Endodermal cell (in vitro differentiated cells): ENCODE results near the gene ATF7IP. TPM values are rescaled to one million over a fixed set of nuclear protein-coding genes. Genes with fewer than 3 reads are reported as not detected.
A peak's percentile ranks its signal among the peaks of the same experiment; 100 is the strongest.

Source experiments
- DNase-seq: peaks from one replicate; pipeline ENCODE4 v3.0.0-alpha.2; 2017
- H3K27ac ChIP-seq: 2 replicates; pipeline ENCODE4 v1.5.1; 2013; ENCODE audit warnings: mild to moderate bottlenecking, low read depth, low read length, moderate library complexity
- H3K27me3 ChIP-seq: 2 replicates; pipeline ENCODE4 v1.6.1; 2013; ENCODE audit warnings: mild to moderate bottlenecking, low read length, moderate library complexity; ENCODE audit not compliant: insufficient read depth, control insufficient read depth, poor library complexity, severe bottlenecking
- H3K36me3 ChIP-seq: 2 replicates; pipeline ENCODE4 v1.7.0; 2013; ENCODE audit warnings: mild to moderate bottlenecking, low read length, moderate library complexity; ENCODE audit not compliant: control insufficient read depth, insufficient read depth
- H3K4me1 ChIP-seq: one replicate; pipeline ENCODE4 v1.7.0; 2013; ENCODE audit warnings: low read length; ENCODE audit not compliant: control insufficient read depth, insufficient read depth
- H3K4me3 ChIP-seq: 2 replicates; pipeline ENCODE4 v1.5.1; 2013; ENCODE audit warnings: mild to moderate bottlenecking, low read length, moderate library complexity
- H3K9ac ChIP-seq: 2 replicates; pipeline ENCODE4 v1.6.1; 2013; ENCODE audit warnings: mild to moderate bottlenecking, low read length, moderate library complexity; ENCODE audit not compliant: poor library complexity, severe bottlenecking; ENCODE audit errors: extremely low read depth
- H3K9me3 ChIP-seq: 2 replicates; pipeline ENCODE4 v1.6.1; 2013; ENCODE audit warnings: mild to moderate bottlenecking, low read length, moderate library complexity; ENCODE audit not compliant: control insufficient read depth
- H3K27ac Mint-ChIP-seq: 2 replicates; pipeline ENCODE4 v1.8.0; 2020; ENCODE audit warnings: mixed read lengths
- H3K27me3 Mint-ChIP-seq: 2 replicates; pipeline ENCODE4 v1.8.0; 2021; ENCODE audit warnings: mild to moderate bottlenecking, mixed read lengths; ENCODE audit not compliant: insufficient read depth
- H3K36me3 Mint-ChIP-seq: 2 replicates; pipeline ENCODE4 v1.8.0; 2020; ENCODE audit warnings: low read depth, mixed read lengths
- H3K4me1 Mint-ChIP-seq: 2 replicates; pipeline ENCODE4 v1.8.0; 2020; ENCODE audit warnings: mixed read lengths
- H3K4me3 Mint-ChIP-seq: 2 replicates; pipeline ENCODE4 v1.8.0; 2020; ENCODE audit warnings: mild to moderate bottlenecking, moderate library complexity, mixed read lengths
- H3K9me3 Mint-ChIP-seq: 2 replicates; pipeline ENCODE4 v1.8.0; 2020; ENCODE audit warnings: mild to moderate bottlenecking, mixed read lengths
- WGBS, 2 experiments: methylation state at CpG; one replicate each; pipeline versions ENCODE4 v1.1.5 to v1.1.7; 2013; ENCODE audit warnings: missing lambda C conversion rate in 2 of 2, mixed read lengths in 1 of 2; ENCODE audit not compliant: insufficient coverage in 1 of 2, insufficient read length in 1 of 2; 5-methylcytosine and 5-hydroxymethylcytosine counted together
- total RNA-seq, 2 donors: library from RNA; stranded (reverse); fragmentation: NEBNext Ultra II Directional in 1 of 2; extraction: Animal tissue kit (Norgen Biotek cat#: 25700) in 1 of 2; gene quantifications; 2 replicates in 1 of 2; 3 replicates in 1 of 2; pipeline ENCODE4 v1.2.1, GENCODE V29; 2021
- TF ChIP-seq, protein P1 (sequence below): fragments of 200-600 bp; sonication (generic); conservative IDR thresholded peaks from 2 replicates; pipeline ENCODE4 v1.5.0; 2021; ENCODE audit warnings: antibody characterized with exemption, mild to moderate bottlenecking

Gene ATF7IP
- total RNA-seq, 2 donors from 2014 or later: 174 to 222 TPM

DNA sequence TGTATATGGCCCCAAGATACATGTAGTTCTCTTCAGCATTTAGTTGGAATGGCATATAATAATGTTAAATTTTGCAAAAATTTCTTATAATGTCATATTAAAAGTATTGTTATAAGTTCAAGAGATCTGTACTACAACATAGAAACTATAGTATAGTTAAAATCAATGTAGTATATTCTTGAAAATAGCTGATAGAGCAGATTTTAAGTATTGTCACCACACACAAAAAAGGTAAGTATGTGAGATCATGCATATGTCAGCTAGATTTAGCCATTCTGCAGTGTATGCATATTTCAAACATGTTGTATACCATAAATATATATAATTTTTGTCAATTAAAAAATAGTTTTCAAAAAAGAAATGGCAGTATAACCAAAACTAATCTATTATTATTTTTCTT lies 115.7 kb downstream of the ATF7IP start:
- Mint-ChIP-seq H3K4me3 (no peak overlapping the region), H3K36me3 (peaks cover 86% of the 10 kb centered on the region)
- no peak overlapping the region for H3K4me3 ChIP-seq

DNA sequence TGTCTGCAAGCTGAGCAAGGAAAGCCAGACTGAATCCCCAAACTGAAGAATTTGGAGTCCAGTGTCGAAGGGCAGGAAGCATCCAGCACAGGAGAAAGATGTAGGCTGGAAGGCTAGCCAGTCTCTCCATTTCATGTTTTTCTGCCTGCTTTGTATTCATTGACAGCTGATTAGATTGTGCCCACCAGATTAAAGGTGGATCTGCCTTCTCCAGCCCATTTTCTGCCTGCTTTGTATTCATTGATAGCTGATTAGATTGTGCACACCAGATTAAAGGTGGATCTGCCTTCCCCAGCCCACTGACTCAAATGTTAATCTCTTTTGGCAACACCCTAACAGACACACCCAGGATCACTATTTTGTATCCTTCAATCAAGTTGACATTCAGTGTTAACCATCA lies 116.9 kb downstream of the ATF7IP start:
- 74 to 100% methylated on average over 1 of the region's 1 CpG for WGBS, 2 experiments
- H3K36me3 Mint-ChIP-seq: peaks cover 91% of the 10 kb centered on the region
- H3K4me1 ChIP-seq: peaks cover 6% of the 10 kb centered on the region
- H3K27ac Mint-ChIP-seq: peak overlapping the region; percentile 5
- no peaks in the 10 kb centered on the region for H3K9me3 Mint-ChIP-seq
- TF ChIP-seq, protein P1, sequence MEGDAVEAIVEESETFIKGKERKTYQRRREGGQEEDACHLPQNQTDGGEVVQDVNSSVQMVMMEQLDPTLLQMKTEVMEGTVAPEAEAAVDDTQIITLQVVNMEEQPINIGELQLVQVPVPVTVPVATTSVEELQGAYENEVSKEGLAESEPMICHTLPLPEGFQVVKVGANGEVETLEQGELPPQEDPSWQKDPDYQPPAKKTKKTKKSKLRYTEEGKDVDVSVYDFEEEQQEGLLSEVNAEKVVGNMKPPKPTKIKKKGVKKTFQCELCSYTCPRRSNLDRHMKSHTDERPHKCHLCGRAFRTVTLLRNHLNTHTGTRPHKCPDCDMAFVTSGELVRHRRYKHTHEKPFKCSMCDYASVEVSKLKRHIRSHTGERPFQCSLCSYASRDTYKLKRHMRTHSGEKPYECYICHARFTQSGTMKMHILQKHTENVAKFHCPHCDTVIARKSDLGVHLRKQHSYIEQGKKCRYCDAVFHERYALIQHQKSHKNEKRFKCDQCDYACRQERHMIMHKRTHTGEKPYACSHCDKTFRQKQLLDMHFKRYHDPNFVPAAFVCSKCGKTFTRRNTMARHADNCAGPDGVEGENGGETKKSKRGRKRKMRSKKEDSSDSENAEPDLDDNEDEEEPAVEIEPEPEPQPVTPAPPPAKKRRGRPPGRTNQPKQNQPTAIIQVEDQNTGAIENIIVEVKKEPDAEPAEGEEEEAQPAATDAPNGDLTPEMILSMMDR: no peak
- DNase-seq: peak; percentile 59
- no peaks in the 10 kb centered on the region for H3K27me3 ChIP-seq
- H3K36me3 ChIP-seq: peaks cover 83% of the 10 kb centered on the region
- peak overlapping the region; percentile 24 for H3K4me3 Mint-ChIP-seq
- H3K27ac ChIP-seq: no peak overlapping the region
- H3K4me3 ChIP-seq: peak overlapping the region; percentile 70
- H3K9me3 ChIP-seq: no peaks in the 10 kb centered on the region
- H3K4me1 Mint-ChIP-seq: peaks cover 35% of the 10 kb centered on the region
- H3K27me3 Mint-ChIP-seq: no peaks in the 10 kb centered on the region
- no peak overlapping the region for H3K9ac ChIP-seq

More for the DNA sequence above, 115.7 kb downstream of the ATF7IP start:
- Mint-ChIP-seq H3K27me3 (no peaks in the 10 kb centered on the region), H3K9me3 (no peaks in the 10 kb centered on the region), H3K27ac (no peak overlapping the region), H3K4me1 (peaks cover 29% of the 10 kb centered on the region)
- Histone ChIP-seq H3K36me3 (peaks cover 83% of the 10 kb centered on the region), H3K27ac (no peak overlapping the region), H3K9me3 (no peaks in the 10 kb centered on the region), H3K27me3 (no peaks in the 10 kb centered on the region), H3K4me1 (peaks cover 6% of the 10 kb centered on the region), H3K9ac (no peak overlapping the region)
- TF ChIP-seq, protein P1: no peak
- no peak for DNase-seq

- Histone ChIP-seq H3K4me3 (no peak overlapping the region), H3K4me1 (peaks cover 6% of the 10 kb centered on the region), H3K27ac (no peak overlapping the region), H3K36me3 (peaks cover 83% of the 10 kb centered on the region), H3K9ac (no peak overlapping the region), H3K9me3 (no peaks in the 10 kb centered on the region), H3K27me3 (no peaks in the 10 kb centered on the region)
- WGBS, 2 experiments: 89% methylated on average over 2 of the region's 2 CpGs; no CpG with 5 or more reads in 1 of the 2 experiments
- Mint-ChIP-seq H3K27ac (peak overlapping the region; percentile 5), H3K9me3 (no peaks in the 10 kb centered on the region), H3K4me1 (peaks cover 33% of the 10 kb centered on the region), H3K27me3 (no peaks in the 10 kb centered on the region), H3K36me3 (peaks cover 91% of the 10 kb centered on the region), H3K4me3 (peak overlapping the region; percentile 24)
- TF ChIP-seq, protein P1: no peak
- DNase-seq: no peak
Measured at GRCh38 chr12:14482886-14483285, 117.4 kb downstream of the ATF7IP start.
